CMK (cell line): ENCODE data around the gene MAU2.
"Not testable (repeated sequence)": the region's sequence is repeated elsewhere in the genome, so short reads cannot be mapped to it uniquely, and the experiment has no call there.

ENCODE experiments used
- DNase-seq: peaks from one replicate; pipeline ENCODE4 v3.0.0-alpha.2; 2010; ENCODE audit warnings: low read depth

Gene MAU2

DNA sequence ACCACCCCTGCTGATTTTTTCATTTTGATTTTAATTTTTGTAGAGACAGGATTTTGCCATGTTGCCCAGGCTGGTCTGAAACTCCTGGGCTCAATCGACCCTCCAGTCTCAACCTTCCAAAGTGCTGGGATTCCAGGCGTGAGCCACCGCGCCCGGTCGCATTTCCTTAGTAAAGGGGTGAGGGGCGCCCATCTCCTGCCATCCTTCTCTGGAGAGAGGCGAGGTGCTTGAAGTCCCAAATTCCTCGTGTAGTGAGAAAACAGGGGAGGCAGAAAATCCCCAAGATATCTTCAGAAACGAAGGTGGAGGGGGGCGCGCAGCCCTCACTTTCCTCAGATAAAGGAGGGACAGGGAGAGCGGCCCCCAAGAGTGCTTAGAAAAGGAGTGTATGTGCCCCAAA, 63.9 kb downstream of the MAU2 start:
- DNase-seq, result no peak

- peak; percentile 94 for DNase-seq
Measured at GRCh38 chr19:19385131-19385895, 64.7 kb downstream of the MAU2 start.

DNA sequence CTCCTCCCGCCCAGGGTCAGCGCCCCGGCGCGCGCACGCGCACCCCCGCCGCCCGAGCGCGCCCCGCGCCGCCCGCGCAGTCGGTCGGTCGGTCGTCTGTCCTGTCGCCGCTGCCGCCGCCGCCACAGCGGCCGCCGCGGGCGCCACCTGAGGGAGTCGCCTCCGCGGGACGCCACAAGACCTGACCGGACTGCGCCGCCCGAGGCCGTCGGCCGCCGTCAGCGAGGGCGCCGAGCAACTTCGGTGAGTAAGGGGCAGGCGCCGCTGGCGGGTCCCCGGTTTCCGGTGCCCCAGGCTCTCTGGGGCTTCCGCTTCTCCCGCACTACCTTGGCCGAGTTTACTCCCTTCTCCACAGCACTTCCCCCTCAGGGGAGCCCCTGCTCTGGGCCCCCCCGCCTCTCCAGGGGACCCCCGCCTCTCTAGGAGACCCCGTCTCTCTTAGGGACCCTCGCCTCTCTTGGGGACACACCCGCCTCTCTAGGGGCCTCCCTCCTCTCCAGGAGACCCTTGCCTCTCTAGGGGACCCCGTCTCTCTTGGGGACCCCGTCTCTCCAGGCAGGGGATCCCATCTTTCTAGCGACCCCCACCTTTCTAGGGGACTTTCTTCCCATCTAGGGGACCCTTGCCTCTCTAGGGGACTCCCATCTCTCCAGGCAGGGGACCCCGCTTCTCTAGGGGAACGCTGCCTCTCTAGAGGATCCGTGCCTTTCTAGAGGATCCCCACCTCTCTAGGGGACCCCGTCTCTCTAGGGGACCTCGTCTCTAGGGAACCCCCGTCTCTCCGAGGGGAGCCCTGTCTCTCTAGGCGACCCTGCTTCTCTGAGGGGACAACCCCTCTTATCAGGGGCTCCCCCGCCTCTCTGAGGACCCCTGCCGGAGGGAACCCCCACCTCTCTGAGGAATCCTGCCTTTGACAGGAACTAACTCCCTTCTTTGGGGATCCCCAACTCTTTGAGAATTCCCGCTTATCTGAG, 65.6 kb downstream of the MAU2 start:
- DNase-seq, result no peak

DNA sequence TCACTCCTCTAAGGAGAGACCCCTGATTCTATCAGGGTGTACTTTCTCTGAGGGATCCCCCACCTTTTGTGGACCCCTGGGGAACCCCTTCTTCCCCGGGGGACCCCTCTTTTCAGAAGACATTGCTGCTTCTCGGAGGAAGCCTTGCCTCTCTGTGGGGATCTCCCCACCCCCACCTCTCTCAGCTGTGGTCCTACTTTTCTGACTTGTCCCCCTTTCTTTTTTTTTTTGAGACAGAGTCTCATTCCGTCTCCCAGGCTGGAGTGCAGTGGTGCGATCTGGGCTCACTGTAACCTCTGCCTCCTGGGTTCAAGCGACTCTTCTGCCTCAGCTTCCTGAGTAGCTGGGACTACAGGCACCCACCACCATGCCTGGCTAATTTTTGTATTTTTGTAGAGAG, 66.5 kb downstream of the MAU2 start:
- no peak for DNase-seq

DNA sequence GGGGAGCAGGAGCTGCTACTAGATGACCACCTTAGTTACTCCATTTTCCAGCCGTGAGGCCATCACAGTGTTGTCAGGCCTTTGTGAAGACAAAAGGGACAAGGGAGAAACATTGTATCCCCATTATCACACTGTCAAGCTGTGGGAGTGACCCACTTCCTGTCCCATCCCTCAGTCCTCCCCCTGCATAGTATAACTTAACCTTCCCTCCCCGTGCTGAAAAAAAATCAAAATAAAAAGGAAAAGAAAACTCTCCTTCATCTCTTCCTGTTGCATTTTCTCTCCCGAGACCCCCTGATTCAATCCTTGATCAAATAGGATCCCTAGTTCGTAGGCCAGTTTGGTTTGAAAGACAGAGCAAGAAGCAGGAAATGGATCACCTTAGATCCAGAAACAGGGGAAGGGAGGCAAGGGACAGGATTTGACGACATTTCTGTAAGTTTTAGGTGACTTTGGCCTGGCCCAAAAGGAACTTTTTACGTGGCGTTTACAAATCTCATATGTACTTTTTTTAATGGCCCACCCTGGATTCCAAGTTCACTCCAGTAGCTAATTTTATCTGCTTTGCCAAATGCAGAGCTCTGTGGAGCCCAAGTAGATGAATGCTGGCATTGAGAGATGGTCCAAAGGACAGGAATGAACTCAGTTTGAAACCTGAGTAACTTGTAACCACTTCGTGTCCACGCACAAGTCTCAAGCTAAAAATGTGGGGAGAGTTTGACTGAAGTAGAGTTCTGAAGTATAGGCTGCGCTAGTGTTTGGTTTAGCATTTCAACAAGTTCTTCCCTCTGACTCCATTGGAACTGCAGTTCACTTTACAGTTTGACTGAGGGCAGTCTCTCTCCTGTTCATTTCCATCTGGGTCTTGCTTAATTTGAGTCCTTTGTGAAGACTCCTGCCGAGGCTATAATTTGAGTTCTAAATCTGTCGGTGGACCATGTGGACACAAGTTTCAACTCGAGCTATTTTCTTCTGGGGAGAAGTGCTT, 68.2 kb downstream of the MAU2 start:
- no peak for DNase-seq

DNA sequence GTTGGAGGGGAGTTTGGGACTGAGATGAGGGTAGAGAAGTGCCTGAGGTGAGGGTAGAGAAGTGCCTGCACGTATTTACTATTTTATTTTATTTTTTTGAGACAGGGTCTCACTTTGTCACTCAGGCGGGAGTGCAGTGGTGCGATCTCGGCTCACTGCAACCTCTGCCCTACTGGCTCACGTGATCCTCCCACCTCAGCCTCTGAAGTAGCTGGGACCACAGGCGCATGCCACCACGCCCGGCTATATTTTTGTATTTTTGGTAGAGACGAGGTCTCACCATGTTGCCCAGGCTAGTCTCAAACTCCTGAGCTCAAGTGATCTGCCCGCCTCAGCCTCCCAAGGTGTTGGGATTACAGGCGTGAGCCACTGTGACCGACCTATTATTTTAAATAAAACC, 69.1 kb downstream of the MAU2 start:
- DNase-seq, result not testable (repeated sequence)

GRCh38 chr19:19394333-19394732, 73.7 kb downstream of the MAU2 start:
- not testable (repeated sequence) for DNase-seq

DNA sequence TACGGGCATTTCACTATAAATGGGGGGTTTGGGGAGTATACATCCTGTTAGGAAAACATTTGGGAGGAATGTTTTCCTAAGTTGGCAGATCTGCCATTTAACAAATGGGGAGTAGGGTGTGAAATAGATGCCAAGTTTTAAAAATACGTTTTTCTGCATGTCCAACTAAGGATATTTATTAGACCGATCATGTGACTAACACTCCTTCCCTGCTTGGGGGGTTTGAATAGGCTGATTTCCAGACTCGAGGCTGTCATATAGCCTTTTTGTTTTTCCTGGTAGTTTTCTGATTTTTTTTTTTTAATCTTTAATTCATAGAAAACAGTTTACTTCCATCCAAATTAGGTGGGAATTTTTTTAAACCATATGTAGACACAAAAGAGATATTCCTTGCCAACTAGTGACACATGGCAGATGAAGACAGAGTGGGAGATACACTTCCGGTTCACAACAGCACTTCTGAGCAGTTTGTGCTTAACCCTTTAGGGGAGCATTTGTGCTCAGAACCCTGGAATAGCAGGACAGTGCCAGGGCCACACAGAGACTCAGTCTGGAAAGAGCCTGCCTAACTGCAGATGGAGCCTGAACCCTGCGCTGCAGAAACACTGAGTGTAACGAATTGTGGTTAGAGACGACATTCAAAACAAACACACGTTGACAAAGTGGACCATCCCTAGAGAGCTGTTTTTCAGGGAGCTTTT, 79.3 kb downstream of the MAU2 start:
- no peak for DNase-seq

GRCh38 chr19:19402656-19403372, 82.2 kb downstream of the MAU2 start:
- DNase-seq, result no peak

- DNase-seq, result no peak
Measured at GRCh38 chr19:19403373-19403901, 82.8 kb downstream of the MAU2 start.

GRCh38 chr19:19404879-19405860, 84.5 kb downstream of the MAU2 start, which contains the start of gene GATAD2A:
Gene GATAD2A, plus strand, starts transcription at chr19:19405675. Its CDS starts 59,671 bp downstream, at chr19:19465346.
- peak; percentile 77 for DNase-seq

DNA sequence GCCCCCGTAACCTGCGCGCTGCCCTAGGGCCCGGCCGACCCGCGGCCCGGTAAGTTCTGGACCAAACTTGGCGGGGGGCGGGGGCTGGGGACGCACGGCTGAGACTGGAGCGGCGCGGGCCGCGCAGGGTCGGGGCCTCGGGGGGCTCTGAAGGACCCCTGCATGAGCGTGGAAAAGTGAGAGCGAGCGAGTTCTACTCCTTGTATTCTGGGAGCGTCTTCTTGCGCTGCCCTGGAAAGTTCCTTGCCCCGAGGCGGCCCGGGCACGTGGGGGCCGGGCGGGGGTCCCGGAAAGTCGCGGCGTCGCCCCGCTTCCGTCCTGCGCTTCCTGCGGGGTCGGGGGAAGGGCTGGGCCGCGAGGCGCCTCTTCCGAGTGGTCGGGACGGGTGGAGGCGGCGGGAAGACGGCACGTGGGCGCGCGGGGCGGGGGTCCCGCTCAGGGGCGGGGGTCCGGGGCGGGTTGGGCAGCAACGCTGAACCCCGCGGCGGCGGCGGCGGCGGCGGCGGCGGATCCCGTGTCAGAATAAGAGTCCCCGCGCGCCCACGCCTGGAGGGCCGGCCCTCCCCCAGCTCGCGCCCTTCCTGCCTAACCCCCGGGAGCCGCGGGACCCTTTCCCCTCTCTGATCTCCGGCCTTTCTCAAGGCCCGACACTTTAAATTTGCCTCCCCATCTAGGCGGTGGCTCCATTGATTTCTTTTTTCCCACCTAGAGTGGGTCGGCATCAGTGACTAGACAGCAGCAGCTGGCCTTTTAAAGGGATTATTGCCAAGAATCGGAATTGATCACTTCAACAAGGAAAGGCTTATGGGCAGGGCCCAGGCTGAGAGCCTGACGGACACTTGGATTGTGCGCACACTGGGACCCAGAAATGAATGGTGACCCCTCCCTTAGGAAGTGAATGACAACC, 85.6 kb downstream of the MAU2 start:
- DNase-seq, result no peak

DNA sequence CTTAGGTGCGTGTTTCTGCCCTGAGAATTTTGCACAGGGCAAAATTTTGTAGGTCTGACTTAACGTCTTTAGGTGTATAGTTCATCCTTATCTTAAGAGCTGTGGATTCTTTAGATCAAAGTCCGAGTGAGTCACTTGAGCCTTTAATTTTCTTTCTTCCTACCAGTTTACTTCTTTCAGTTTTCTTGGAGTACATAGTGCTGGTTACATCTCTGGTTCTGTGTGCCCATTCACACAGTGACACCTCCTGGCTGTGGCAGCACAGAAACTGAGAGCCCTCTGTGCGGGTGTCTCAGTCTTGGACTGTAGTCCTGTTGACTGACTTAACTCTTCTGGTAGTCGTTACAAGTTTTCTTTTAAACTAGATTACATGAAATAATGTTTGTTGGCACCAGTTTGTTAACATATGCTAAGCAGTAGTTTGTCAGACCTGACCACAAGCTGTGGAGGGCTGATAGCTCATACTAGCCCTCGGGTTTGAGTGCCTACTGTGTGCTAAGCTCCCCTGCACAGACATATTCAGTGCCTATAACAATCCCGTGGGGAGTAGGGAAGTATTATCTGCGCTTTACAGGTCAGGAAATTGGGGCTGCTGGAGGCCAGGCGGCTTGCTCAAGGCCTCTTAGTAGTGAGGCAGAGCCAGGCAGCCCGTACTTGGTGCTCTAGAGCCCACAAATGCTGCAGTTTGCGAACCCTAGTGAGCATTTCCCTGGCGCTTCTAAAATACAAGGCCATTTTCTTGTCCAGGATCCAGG, 86.4 kb downstream of the MAU2 start:
- DNase-seq, result no peak

GRCh38 chr19:19407633-19407930, 87.0 kb downstream of the MAU2 start:
- no peak for DNase-seq
